HCT116 (cell line): ENCODE data around the gene MID1. TPM values are rescaled to one million over a fixed set of nuclear protein-coding genes. Genes with fewer than 3 reads are reported as not detected.

ENCODE experiments used
- ATAC-seq: fragments of 200-7000 bp; cut with Tn5 transposase; 2 replicates; pipeline ENCODE4 v1.9.1; 2020; ENCODE audit warnings: mild to moderate bottlenecking, moderate library complexity
- BruUV-seq: library from RNA; stranded (reverse); fragments of 400-500 nt; replicated peaks from 2 replicates; lab custom pipeline; 2021; lab: Mats Ljungman, UMichigan
- CTCF ChIA-PET: fragments of 300-600 bp; sonication (Branson Sonifier 250); formaldehyde crosslinking; loops from one replicate; lab custom pipeline; 2021; ENCODE audit warnings: antibody characterized with exemption; lab: Charles Lee
- POLR2A ChIA-PET: fragments of 300-600, 350-600 bp; sonication (Branson Sonifier 250); formaldehyde crosslinking; loops from one replicate; lab custom pipeline; 2021; ENCODE audit warnings: antibody characterized with exemption; lab: Charles Lee
- RAD21 ChIA-PET, 2 experiments: fragments of 300-600 bp; sonication (Branson Sonifier 250); formaldehyde crosslinking; loops; one replicate each; lab custom pipeline; 2023; ENCODE audit warnings: low total read pairs in 2 of 2; ENCODE audit not compliant: uncharacterized antibody in 2 of 2, unreplicated experiment in 2 of 2, low non-redundant PET in 1 of 2; lab: Charles Lee
- DNase-seq: peaks from one replicate; pipeline ENCODE4 v3.0.0-alpha.2; 2010; ENCODE audit warnings: low read depth, low spot score
- H2AFZ ChIP-seq: fragments of 200-600 bp; shearing (Covaris generic), sonication (generic); 2 replicates; pipeline ENCODE4 v1.6.1; 2017; ENCODE audit warnings: low read depth, mixed run types, mixed read lengths, antibody characterized with exemption, low read length; ENCODE audit not compliant: poor library complexity, severe bottlenecking
- H3K27ac ChIP-seq: 2 replicates; pipeline ENCODE4 v1.5.1; 2012; ENCODE audit warnings: low read depth, low read length
- H3K27me3 ChIP-seq: fragments of 200-600 bp; sonication (generic); 2 replicates; pipeline ENCODE4 v1.6.1; 2016; ENCODE audit warnings: mixed run types, low read length, mixed read lengths; ENCODE audit not compliant: insufficient read depth
- H3K36me3 ChIP-seq, 2 experiments: fragments of 200-500 bp in 1 of 2; fragments of 200-600 bp in 1 of 2; sonication (Bioruptor generic) in 1 of 2; sonication (generic) in 1 of 2; 2 replicates each; pipeline versions ENCODE4 v1.5.1 to v1.6.1; 2014 to 2016; ENCODE audit warnings: low read length in 2 of 2, inconsistent platforms in 1 of 2, mixed read lengths in 1 of 2, mixed run types in 1 of 2; ENCODE audit not compliant: insufficient read depth in 2 of 2, control insufficient read depth in 1 of 2
- H3K4me1 ChIP-seq, 2 experiments: fragments of 200-600 bp in 1 of 2; sonication (generic) in 1 of 2; 2 replicates each; pipeline versions ENCODE4 v1.5.1 to v1.6.1; 2012 to 2017; ENCODE audit warnings: low read length in 2 of 2, inconsistent platforms in 1 of 2, mild to moderate bottlenecking in 1 of 2, mixed read lengths in 1 of 2, mixed run types in 1 of 2, moderate library complexity in 1 of 2; ENCODE audit not compliant: insufficient read depth in 2 of 2, control insufficient read depth in 1 of 2
- H3K4me2 ChIP-seq: fragments of 200-600 bp; sonication (generic); 2 replicates; pipeline ENCODE4 v1.6.1; 2017; ENCODE audit warnings: mixed run types, low read length, mixed read lengths
- H3K4me3 ChIP-seq, 2 experiments: fragments of 200-600 bp in 1 of 2; sonication (generic) in 1 of 2; replicated peaks in 1 of 2; 2 replicates each; pipeline ENCODE4 v1.5.1; 2011 to 2016; ENCODE audit warnings: low read length in 2 of 2, control low read depth in 1 of 2, low read depth in 1 of 2, mild to moderate bottlenecking in 1 of 2, mixed read lengths in 1 of 2, mixed run types in 1 of 2
- H3K79me2 ChIP-seq: fragments of 200-600 bp; sonication (generic); 2 replicates; pipeline ENCODE4 v1.6.1; 2017; ENCODE audit warnings: mild to moderate bottlenecking, mixed run types, low read length, moderate library complexity, mixed read lengths; ENCODE audit not compliant: insufficient read depth
- H3K9ac ChIP-seq: fragments of 200-600 bp; sonication (generic); 2 replicates; pipeline ENCODE4 v1.6.1; 2016; ENCODE audit warnings: low read length, mixed read lengths
- H3K9me2 ChIP-seq: fragments of 200-600 bp; sonication (generic), shearing (Covaris generic); 2 replicates; pipeline ENCODE4 v1.6.1; 2017; ENCODE audit warnings: mixed run types, mild to moderate bottlenecking, moderate library complexity; ENCODE audit not compliant: insufficient read depth
- H3K9me3 ChIP-seq, 2 experiments: fragments of 200-500 bp in 1 of 2; fragments of 200-600 bp in 1 of 2; sonication (Bioruptor generic) in 1 of 2; sonication (generic) in 1 of 2; 2 replicates each; pipeline ENCODE4 v1.6.1; 2014 to 2017; ENCODE audit warnings: low read length in 2 of 2, mixed read lengths in 2 of 2, inconsistent platforms in 1 of 2, low read depth in 1 of 2, mild to moderate bottlenecking in 1 of 2, mixed run types in 1 of 2, moderate library complexity in 1 of 2; ENCODE audit not compliant: control insufficient read depth in 1 of 2, insufficient read depth in 1 of 2
- H4K20me1 ChIP-seq: fragments of 200-600 bp; sonication (generic), shearing (Covaris generic); 2 replicates; pipeline ENCODE4 v1.6.1; 2017; ENCODE audit warnings: mixed run types, mild to moderate bottlenecking, moderate library complexity; ENCODE audit not compliant: insufficient read depth
- CBX3 ChIP-seq: IDR thresholded peaks from 2 replicates; pipeline ENCODE4 v1.6.1; 2012; ENCODE audit warnings: low read depth
- CTCF ChIP-seq, 3 experiments: fragments of 200-600 bp in 1 of 3; sonication (generic) in 1 of 3; IDR thresholded peaks in 2 of 3; conservative IDR thresholded peaks in 1 of 3; 2 replicates each; pipeline ENCODE4 v1.5.1; 2012 to 2017; ENCODE audit warnings: low read depth in 2 of 3, low read length in 2 of 3, antibody characterized with exemption in 1 of 3, borderline replicate concordance in 1 of 3, control low read depth in 1 of 3, mild to moderate bottlenecking in 1 of 3, mixed read lengths in 1 of 3, mixed run types in 1 of 3, moderate library complexity in 1 of 3; ENCODE audit not compliant: insufficient read depth in 1 of 3
- EGR1 ChIP-seq: IDR thresholded peaks from 2 replicates; pipeline ENCODE4 v1.6.1; 2012; ENCODE audit warnings: low read depth
- ELF1 ChIP-seq: IDR thresholded peaks from 2 replicates; pipeline ENCODE4 v1.6.1; 2012; ENCODE audit warnings: low read depth, borderline replicate concordance
- EZH2 ChIP-seq: fragments of 200-600 bp; sonication (generic); IDR thresholded peaks from 2 replicates; pipeline ENCODE4 v1.6.1; 2017; ENCODE audit warnings: antibody characterized with exemption, mixed run types
- EZH2phosphoT487 ChIP-seq: fragments of 200-600 bp; IDR thresholded peaks from 2 replicates; pipeline ENCODE4 v1.6.1; 2018; ENCODE audit warnings: antibody characterized with exemption, borderline replicate concordance
- FOSL1 ChIP-seq: IDR thresholded peaks from 2 replicates; pipeline ENCODE4 v1.6.1; 2012; ENCODE audit warnings: low read depth
- JUND ChIP-seq: IDR thresholded peaks from 2 replicates; pipeline ENCODE4 v1.6.1; 2012
- POLR2AphosphoS5 ChIP-seq: IDR thresholded peaks from 2 replicates; pipeline ENCODE4 v1.6.1; 2011; ENCODE audit warnings: mild to moderate bottlenecking, low read depth, low read length, moderate library complexity
- RAD21 ChIP-seq: IDR thresholded peaks from 2 replicates; pipeline ENCODE4 v1.6.1; 2012; ENCODE audit warnings: low read depth, mild to moderate bottlenecking
- REST ChIP-seq: IDR thresholded peaks from 2 replicates; pipeline ENCODE4 v1.6.1; 2012; ENCODE audit warnings: low read depth
- SIN3A ChIP-seq: IDR thresholded peaks from 2 replicates; pipeline ENCODE4 v1.6.1; 2012; ENCODE audit warnings: low read depth
- SP1 ChIP-seq: IDR thresholded peaks from 2 replicates; pipeline ENCODE4 v1.6.1; 2012; ENCODE audit warnings: low read depth
- SRF ChIP-seq: IDR thresholded peaks from 2 replicates; pipeline ENCODE4 v1.6.1; 2012; ENCODE audit warnings: low read depth
- TCF7L2 ChIP-seq: IDR thresholded peaks from 2 replicates; pipeline ENCODE4 v1.7.0; 2011; ENCODE audit warnings: borderline replicate concordance, inconsistent platforms; ENCODE audit not compliant: insufficient read depth, insufficient read length; ENCODE audit errors: extremely low read depth
- ZFX ChIP-seq: fragments of 450-650 bp; IDR thresholded peaks from 2 replicates; pipeline ENCODE4 v1.6.1; 2017
- ZNF274 ChIP-seq: fragments of 200-500 bp; sonication (Bioruptor generic); IDR thresholded peaks from 2 replicates; pipeline ENCODE4 v1.6.1; 2014; ENCODE audit warnings: mild to moderate bottlenecking, low read depth, low read length, inconsistent platforms
- intact Hi-C: fragments of 100-400 bp; cut with micrococcal nuclease; formaldehyde crosslinking; loops from 2 replicates; pipeline ENCODE4 v1.10.0; 2022
- total RNA-seq: library from RNA; stranded (reverse); gene quantifications from one replicate; pipeline ENCODE4 v1.2.1, GENCODE V29; 2021; ENCODE audit not compliant: unreplicated experiment
- TF ChIP-seq, protein P1 (sequence below): IDR thresholded peaks from 2 replicates; pipeline ENCODE4 v1.6.1; 2012

The MID1 gene
- total RNA-seq, 1 experiment from 2014 or later = 48.8 TPM

DNA sequence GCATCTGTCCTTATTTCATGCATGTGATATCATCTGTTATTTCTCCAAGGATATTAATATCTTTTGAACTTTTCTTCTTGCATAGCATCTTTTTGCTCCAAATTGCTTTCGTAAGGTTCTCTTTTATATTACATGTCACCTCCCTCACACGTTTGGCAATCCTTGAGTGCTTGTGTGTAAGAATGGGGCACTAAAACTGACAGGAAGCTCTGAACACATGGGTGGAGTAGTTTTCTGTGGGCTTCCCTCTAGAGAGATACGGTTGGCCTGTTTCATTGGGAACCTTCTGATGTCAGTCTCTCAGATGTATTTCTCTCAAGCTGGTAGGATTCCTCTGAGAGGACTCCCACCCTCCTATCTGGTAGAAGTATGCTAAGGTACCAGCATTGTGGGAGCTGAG is 223.0 kb downstream of the MID1 start:
- POLR2A ChIA-PET = no interaction called here
- Histone ChIP-seq H4K20me1 (no peaks in the 10 kb centered on the region), H3K4me3 (no peak overlapping the region), H3K4me1 (no peaks in the 10 kb centered on the region), H2AFZ (no peak overlapping the region), H3K9ac (no peak overlapping the region), H3K27ac (no peak overlapping the region), H3K9me3 (no peaks in the 10 kb centered on the region), H3K79me2 (no peaks in the 10 kb centered on the region), H3K4me2 (no peak overlapping the region), H3K27me3 (no peaks in the 10 kb centered on the region), H3K9me2 (no peaks in the 10 kb centered on the region), H3K36me3 (no peaks in the 10 kb centered on the region)
- no peak for TF ChIP-seq SIN3A
- no peak for TF ChIP-seq EZH2
- no peak for TF ChIP-seq SP1
- TF ChIP-seq ZNF274 = no peak
- no peak for TF ChIP-seq ELF1
- TF ChIP-seq SRF = no peak
- no peak for TF ChIP-seq EGR1
- no peak for TF ChIP-seq TCF7L2
- TF ChIP-seq, protein P1, sequence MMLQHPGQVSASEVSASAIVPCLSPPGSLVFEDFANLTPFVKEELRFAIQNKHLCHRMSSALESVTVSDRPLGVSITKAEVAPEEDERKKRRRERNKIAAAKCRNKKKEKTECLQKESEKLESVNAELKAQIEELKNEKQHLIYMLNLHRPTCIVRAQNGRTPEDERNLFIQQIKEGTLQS = no peak
- TF ChIP-seq CBX3 = no peak
- TF ChIP-seq ZFX = no peak
- DNase-seq (no peak), ATAC-seq (no peak)
- no TSS peak for BruUV-seq
- intact Hi-C loops = no loop called here
- RAD21 ChIA-PET = no interaction called here
- CTCF ChIA-PET = no interaction called here

DNA sequence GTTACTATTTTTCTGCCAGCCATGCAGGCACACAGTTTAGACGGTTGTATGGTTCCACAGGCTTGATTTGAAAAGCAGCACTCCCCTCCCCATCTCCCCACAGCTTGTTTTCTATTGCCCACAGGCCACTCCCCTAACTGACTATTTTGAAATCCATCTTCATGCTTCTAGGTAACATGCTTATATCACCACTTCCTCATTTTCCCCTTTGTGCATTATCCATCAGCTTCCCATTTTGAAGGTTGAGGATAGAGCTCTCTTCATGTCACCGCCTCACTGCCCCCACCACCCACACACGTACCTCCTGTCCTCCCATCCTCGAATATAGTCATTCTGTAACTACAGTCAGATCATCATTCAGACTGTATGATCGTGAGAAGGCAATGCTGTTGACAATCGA is 224.7 kb downstream of the MID1 start:
- no peaks in the 10 kb centered on the region for H3K9me2 ChIP-seq
- H3K4me2 ChIP-seq = no peak overlapping the region
- no peak overlapping the region for H3K4me3 ChIP-seq
- DNase-seq = no peak
- no peaks in the 10 kb centered on the region for H4K20me1 ChIP-seq
- H3K9me3 ChIP-seq = no peaks in the 10 kb centered on the region
- no peaks in the 10 kb centered on the region for H3K36me3 ChIP-seq
- intact Hi-C loops = no loop called here
- no peaks in the 10 kb centered on the region for H3K79me2 ChIP-seq
- no peak overlapping the region for H3K9ac ChIP-seq
- no TSS peak for BruUV-seq
- ChIA-PET POLR2A (no interaction called here), CTCF (no interaction called here), RAD21 (no interaction called here)
- H2AFZ ChIP-seq = no peak overlapping the region
- no peak overlapping the region for H3K27ac ChIP-seq
- no peaks in the 10 kb centered on the region for H3K27me3 ChIP-seq
- H3K4me1 ChIP-seq = no peaks in the 10 kb centered on the region
- no peak for ATAC-seq
- TF ChIP-seq, protein P1 = no peak
- TF ChIP-seq CBX3 (no peak), FOSL1 (no peak), JUND (no peak), SP1 (no peak), REST (no peak), CTCF (IDR thresholded peaks at IDR 0.05 in 2 of 3, conservative IDR thresholded peaks at IDR 0.05 in 1 of 3; ENCODE audit: borderline replicate concordance in 1 of 3, insufficient read depth in 1 of 3, low read depth in 2 of 3, low read length in 2 of 3) (no peak), RAD21 (no peak), EZH2phosphoT487 (no peak), POLR2AphosphoS5 (no peak)
